ENCODE results near the gene BPNT1. TPM values are rescaled to one million over a fixed set of nuclear protein-coding genes. Genes with fewer than 3 reads are reported as not detected.

Gene BPNT1
- total RNA-seq, 2 donors from 2014 or later, result 4.3 to 12.2 TPM

GRCh38 chr1:220077887-220078286 lies 11.7 kb downstream of the BPNT1 start:
- Histone ChIP-seq H3K4me1 (no peaks in the 10 kb centered on the region), H3K27me3 (no peaks in the 10 kb centered on the region), H3K36me3 (replicated peaks in 1 of 2; ENCODE audit: insufficient read depth in 1 of 2, low read depth in 2 of 2) (peaks cover 0 to 3% of the 10 kb centered on the region in 2 donors), H3K4me3 (no peak overlapping the region), H3K9me3 (no peaks in the 10 kb centered on the region), H3K27ac (no peak overlapping the region)
- 95 to 100% methylated on average over 3 of the region's 3 CpGs for WGBS, 2 donors
- TF ChIP-seq POLR2A (IDR thresholded peaks at IDR 0.05), result no peak
- TF ChIP-seq CTCF (IDR thresholded peaks at IDR 0.05), result no peak
- ATAC-seq (no peak), DNase-seq (no peak)
- intact Hi-C loops (cut with DNase I), result no loop called here

- no peaks in the 10 kb centered on the region for H3K9me3 ChIP-seq
- H3K27me3 ChIP-seq, result no peaks in the 10 kb centered on the region
- no peak overlapping the region for H3K27ac ChIP-seq
- 87 to 93% methylated on average over 4 of the region's 4 CpGs for WGBS, 2 donors
- no peaks in the 10 kb centered on the region for H3K4me1 ChIP-seq
- TF ChIP-seq POLR2A (IDR thresholded peaks at IDR 0.05), result no peak
- TF ChIP-seq CTCF (IDR thresholded peaks at IDR 0.05), result no peak
- intact Hi-C loops (cut with DNase I), result no loop called here
- ATAC-seq (no peak), DNase-seq (no peak)
- no peak overlapping the region for H3K4me3 ChIP-seq
- peaks cover 0 to 3% of the 10 kb centered on the region in 2 donors for H3K36me3 ChIP-seq (replicated peaks in 1 of 2; ENCODE audit: insufficient read depth in 1 of 2, low read depth in 2 of 2)
These were observed 12.5 kb downstream of the BPNT1 start for GRCh38 chr1:220076861-220077762.

GRCh38 chr1:220067269-220068204 lies 22.1 kb downstream of the BPNT1 start:
- no peak overlapping the region for H3K27ac ChIP-seq
- H3K4me1 ChIP-seq, result no peaks in the 10 kb centered on the region
- no peaks in the 10 kb centered on the region for H3K9me3 ChIP-seq
- TF ChIP-seq POLR2A (IDR thresholded peaks at IDR 0.05), result no peak
- TF ChIP-seq CTCF (IDR thresholded peaks at IDR 0.05), result no peak
- 97 to 98% methylated on average over 3 of the region's 3 CpGs for WGBS, 2 donors
- no peak overlapping the region for H3K4me3 ChIP-seq
- DNase-seq, result no peak
- intact Hi-C loops (cut with DNase I), result no loop called here
- peaks cover 0 to 2% of the 10 kb centered on the region in 2 donors for H3K36me3 ChIP-seq (replicated peaks in 1 of 2; ENCODE audit: insufficient read depth in 1 of 2, low read depth in 2 of 2)
- H3K27me3 ChIP-seq, result no peaks in the 10 kb centered on the region
- ATAC-seq, result no peak

GRCh38 chr1:220062629-220063028 lies 27.0 kb downstream of the BPNT1 start:
- Histone ChIP-seq H3K4me3 (no peak overlapping the region), H3K9me3 (no peaks in the 10 kb centered on the region), H3K4me1 (no peaks in the 10 kb centered on the region), H3K27me3 (no peaks in the 10 kb centered on the region), H3K36me3 (replicated peaks in 1 of 2; ENCODE audit: insufficient read depth in 1 of 2, low read depth in 2 of 2) (peaks cover 0 to 5% of the 10 kb centered on the region in 2 donors), H3K27ac (no peak overlapping the region)
- 95% methylated on average over 6 of the region's 6 CpGs for WGBS, 2 donors
- DNase-seq (no peak), ATAC-seq (no peak)
- no peak for TF ChIP-seq CTCF (IDR thresholded peaks at IDR 0.05)
- TF ChIP-seq POLR2A (IDR thresholded peaks at IDR 0.05), result no peak
- intact Hi-C loops (cut with DNase I), result no loop called here

All from body of pancreas (tissue), 4 donors.